Hepatocyte (in vitro differentiated cells): ENCODE results near the gene MOK. TPM values are rescaled to one million over a fixed set of nuclear protein-coding genes. Genes with fewer than 3 reads are reported as not detected.

Experiments
- DNase-seq: peaks from one replicate; pipeline ENCODE4 v3.0.0-alpha.2; 2016; ENCODE audit warnings: low spot score
- H2AFZ ChIP-seq: fragments of 200-600 bp; sonication (generic); 2 replicates; pipeline ENCODE4 v1.6.0; 2016; ENCODE audit warnings: antibody characterized with exemption, mild to moderate bottlenecking
- H3K27ac ChIP-seq: fragments of 200-600 bp; sonication (generic); 2 replicates; pipeline ENCODE4 v1.5.1; 2016; ENCODE audit warnings: mild to moderate bottlenecking
- H3K27me3 ChIP-seq: fragments of 200-600 bp; sonication (generic); 2 replicates; pipeline ENCODE4 v1.6.1; 2016
- H3K36me3 ChIP-seq: fragments of 200-600 bp; sonication (generic); replicated peaks from 2 replicates; pipeline ENCODE4 v1.5.1; 2016; ENCODE audit warnings: low read depth; ENCODE audit not compliant: insufficient read depth
- H3K4me1 ChIP-seq: fragments of 200-600 bp; sonication (generic); 2 replicates; pipeline ENCODE4 v1.5.1; 2016; ENCODE audit warnings: mild to moderate bottlenecking, moderate library complexity; ENCODE audit not compliant: insufficient read depth
- H3K4me2 ChIP-seq: fragments of 200-600 bp; sonication (generic); 2 replicates; pipeline ENCODE4 v1.6.0; 2016
- H3K4me3 ChIP-seq: fragments of 200-600 bp; sonication (generic); 2 replicates; pipeline ENCODE4 v1.5.1; 2016; ENCODE audit warnings: mild to moderate bottlenecking
- H3K79me2 ChIP-seq: fragments of 200-600 bp; sonication (generic); 2 replicates; pipeline ENCODE4 v1.6.0; 2017; ENCODE audit warnings: mild to moderate bottlenecking
- H3K9me2 ChIP-seq: fragments of 200-600 bp; sonication (generic); replicated peaks from 2 replicates; pipeline ENCODE4 v1.6.0; 2017; ENCODE audit warnings: mild to moderate bottlenecking; ENCODE audit not compliant: insufficient read depth
- H3K9me3 ChIP-seq: fragments of 200-600 bp; sonication (generic); 2 replicates; pipeline ENCODE4 v1.5.1; 2016; ENCODE audit warnings: low read depth, mild to moderate bottlenecking
- H4K20me1 ChIP-seq: fragments of 200-600 bp; sonication (generic); 2 replicates; pipeline ENCODE4 v1.6.0; 2016; ENCODE audit warnings: mild to moderate bottlenecking; ENCODE audit not compliant: insufficient read depth, poor library complexity, severe bottlenecking
- CTCF ChIP-seq: fragments of 200-600 bp; sonication (generic); IDR thresholded peaks from 2 replicates; pipeline ENCODE4 v1.5.1; 2016; ENCODE audit warnings: antibody characterized with exemption, mild to moderate bottlenecking; ENCODE audit not compliant: poor library complexity
- EZH2 ChIP-seq: fragments of 200-600 bp; sonication (generic); IDR thresholded peaks from 2 replicates; pipeline ENCODE4 v1.6.1; 2016; ENCODE audit warnings: antibody characterized with exemption, mild to moderate bottlenecking, borderline replicate concordance
- EZH2phosphoT487 ChIP-seq: fragments of 200-600 bp; sonication (generic); IDR thresholded peaks from one replicate; pipeline ENCODE4 v1.6.1; 2018; ENCODE audit warnings: antibody characterized with exemption, mild to moderate bottlenecking, low read depth, moderate library complexity; ENCODE audit not compliant: unreplicated experiment, severe bottlenecking
- WGBS: methylation state at CpG from one replicate; pipeline ENCODE4 v1.1.6; 2016; ENCODE audit warnings: low lambda C conversion rate; ENCODE audit errors: missing lambda C conversion rate; 5-methylcytosine and 5-hydroxymethylcytosine counted together
- polyA plus RNA-seq: library from polyadenylated mRNA; unstranded; fragments of >200 nt; fragmentation: Nextera tagmentation; extraction: Ambion mirVana; gene quantifications from 2 replicates; pipeline ENCODE4 v1.2.1, GENCODE V29; 2016
- total RNA-seq: library from RNA; depleted of rRNA; stranded (reverse); fragments of >200 nt; gene quantifications from 2 replicates; pipeline ENCODE4 v1.2.3, GENCODE V29; 2014

The MOK gene
- total and polyA plus RNA-seq, 2 experiments from 2014 or later: 9.3 to 13.5 TPM

GRCh38 chr14:102197317-102197853, 107.6 kb downstream of the MOK start:
- no peaks in the 10 kb centered on the region for H3K36me3 ChIP-seq
- no peak overlapping the region for H3K4me3 ChIP-seq
- no peaks in the 10 kb centered on the region for H3K9me3 ChIP-seq
- no peaks in the 10 kb centered on the region for H3K9me2 ChIP-seq
- no peaks in the 10 kb centered on the region for H3K27me3 ChIP-seq
- 83% methylated on average over 5 of the region's 5 CpGs for WGBS
- no peak overlapping the region for H3K27ac ChIP-seq
- H3K79me2 ChIP-seq: peaks cover 86% of the 10 kb centered on the region
- H3K4me1 ChIP-seq: no peaks in the 10 kb centered on the region
- DNase-seq: no peak
- H3K4me2 ChIP-seq: no peak overlapping the region
- H2AFZ ChIP-seq: no peak overlapping the region
- peaks cover 24% of the 10 kb centered on the region for H4K20me1 ChIP-seq
- no peak for TF ChIP-seq EZH2phosphoT487
- no peak for TF ChIP-seq EZH2
- TF ChIP-seq CTCF: no peak

GRCh38 chr14:102196902-102197230, 108.1 kb downstream of the MOK start:
- no peak for DNase-seq
- Histone ChIP-seq H3K79me2 (peaks cover 88% of the 10 kb centered on the region), H3K36me3 (no peaks in the 10 kb centered on the region)

GRCh38 chr14:102196039-102196901, 108.7 kb downstream of the MOK start:
- peaks cover 88% of the 10 kb centered on the region for H3K79me2 ChIP-seq
- H3K4me3 ChIP-seq: no peak overlapping the region
- DNase-seq: no peak
- no peaks in the 10 kb centered on the region for H3K9me3 ChIP-seq
- peaks cover 3% of the 10 kb centered on the region for H3K4me1 ChIP-seq
- TF ChIP-seq EZH2 (no peak), EZH2phosphoT487 (no peak), CTCF (no peak)
- H3K27ac ChIP-seq: no peak overlapping the region
- 81% methylated on average over 6 of the region's 6 CpGs for WGBS
- no peaks in the 10 kb centered on the region for H3K9me2 ChIP-seq
- no peaks in the 10 kb centered on the region for H3K36me3 ChIP-seq
- no peaks in the 10 kb centered on the region for H3K27me3 ChIP-seq
- peaks cover 21% of the 10 kb centered on the region for H4K20me1 ChIP-seq
- no peak overlapping the region for H3K4me2 ChIP-seq
- no peak overlapping the region for H2AFZ ChIP-seq

More at GRCh38 chr14:102196902-102197230, 108.1 kb downstream of the MOK start:
- TF ChIP-seq CTCF (no peak), EZH2phosphoT487 (no peak), EZH2 (no peak)
- no peak overlapping the region for H3K27ac ChIP-seq
- H2AFZ ChIP-seq: no peak overlapping the region
- H3K4me2 ChIP-seq: no peak overlapping the region
- no peaks in the 10 kb centered on the region for H3K27me3 ChIP-seq
- no peaks in the 10 kb centered on the region for H3K9me3 ChIP-seq
- no peaks in the 10 kb centered on the region for H3K4me1 ChIP-seq
- H3K9me2 ChIP-seq: no peaks in the 10 kb centered on the region
- peaks cover 21% of the 10 kb centered on the region for H4K20me1 ChIP-seq
- 97% methylated on average over 4 of the region's 4 CpGs for WGBS
- H3K4me3 ChIP-seq: no peak overlapping the region
